Fibroblast of lung (primary cell): Measurements from ENCODE around the gene AP3S1.
"Not testable (repeated sequence)": the region's sequence is repeated elsewhere in the genome, so short reads cannot be mapped to it uniquely, and the experiment has no call there.

ENCODE experiments used
- EZH2 ChIP-seq: IDR thresholded peaks from 2 replicates; pipeline ENCODE4 v1.5.1; 2012; ENCODE audit warnings: low read length, control low read depth, mild to moderate bottlenecking; ENCODE audit errors: missing control alignments
- TF ChIP-seq, protein P1 (sequence below), 2 donors: IDR thresholded peaks in 1 of 2; conservative IDR thresholded peaks in 1 of 2; 1 replicate in 1 of 2; 2 replicates in 1 of 2; pipeline ENCODE4 v1.5.1; 2011 to 2012; ENCODE audit warnings: low read length in 2 of 2, control low read depth in 1 of 2, inconsistent platforms in 1 of 2, low read depth in 1 of 2, mild to moderate bottlenecking in 1 of 2

- TF ChIP-seq, protein P1, sequence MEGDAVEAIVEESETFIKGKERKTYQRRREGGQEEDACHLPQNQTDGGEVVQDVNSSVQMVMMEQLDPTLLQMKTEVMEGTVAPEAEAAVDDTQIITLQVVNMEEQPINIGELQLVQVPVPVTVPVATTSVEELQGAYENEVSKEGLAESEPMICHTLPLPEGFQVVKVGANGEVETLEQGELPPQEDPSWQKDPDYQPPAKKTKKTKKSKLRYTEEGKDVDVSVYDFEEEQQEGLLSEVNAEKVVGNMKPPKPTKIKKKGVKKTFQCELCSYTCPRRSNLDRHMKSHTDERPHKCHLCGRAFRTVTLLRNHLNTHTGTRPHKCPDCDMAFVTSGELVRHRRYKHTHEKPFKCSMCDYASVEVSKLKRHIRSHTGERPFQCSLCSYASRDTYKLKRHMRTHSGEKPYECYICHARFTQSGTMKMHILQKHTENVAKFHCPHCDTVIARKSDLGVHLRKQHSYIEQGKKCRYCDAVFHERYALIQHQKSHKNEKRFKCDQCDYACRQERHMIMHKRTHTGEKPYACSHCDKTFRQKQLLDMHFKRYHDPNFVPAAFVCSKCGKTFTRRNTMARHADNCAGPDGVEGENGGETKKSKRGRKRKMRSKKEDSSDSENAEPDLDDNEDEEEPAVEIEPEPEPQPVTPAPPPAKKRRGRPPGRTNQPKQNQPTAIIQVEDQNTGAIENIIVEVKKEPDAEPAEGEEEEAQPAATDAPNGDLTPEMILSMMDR (conservative IDR thresholded peaks at IDR 0.05 in 1 of 2, IDR thresholded peaks at IDR 0.05 in 1 of 2; ENCODE audit: low read depth in 1 of 2, low read length in 2 of 2): not testable (repeated sequence)
- not testable (repeated sequence) for TF ChIP-seq EZH2
Observed at GRCh38 chr5:115913623-115914400, 72.1 kb downstream of the AP3S1 start.
